HG03354 (cell line): ENCODE data around the gene DNAJC1.
"Not testable (repeated sequence)": the region's sequence is repeated elsewhere in the genome, so short reads cannot be mapped to it uniquely, and the experiment has no call there.

Experiments
- ATAC-seq: cut with Tn5 transposase; IDR thresholded peaks from one replicate; pipeline ENCODE4 v1.9.1; 2021; ENCODE audit warnings: mild to moderate bottlenecking; ENCODE audit not compliant: unreplicated experiment, poor library complexity, severe bottlenecking

DNAJC1 gene

DNA sequence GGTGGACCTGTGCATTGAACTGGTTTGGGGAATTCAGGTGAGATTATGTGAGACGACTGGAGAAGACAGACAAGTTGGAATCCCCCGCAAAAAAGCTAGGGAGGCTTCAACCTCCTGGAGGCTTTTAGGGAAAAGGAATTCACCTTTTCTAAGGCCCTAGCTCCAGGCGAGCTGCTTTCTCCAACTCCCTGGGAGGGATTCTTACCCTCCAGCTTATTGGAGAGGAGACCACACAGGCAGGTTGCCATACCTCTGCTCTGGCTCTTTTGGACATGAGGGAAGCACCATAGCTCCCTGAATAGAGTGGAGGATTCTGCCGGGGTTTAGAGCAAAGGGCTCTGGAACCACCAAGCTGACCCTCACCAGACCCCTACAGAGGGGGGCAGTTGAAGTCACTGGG is 255.7 kb downstream of the DNAJC1 start:
- no peak for ATAC-seq

- ATAC-seq, result no peak
These were observed 257.4 kb downstream of the DNAJC1 start for GRCh38 chr10:21746118-21746517.

GRCh38 chr10:21744223-21744622 is 259.3 kb downstream of the DNAJC1 start:
- no peak for ATAC-seq

- ATAC-seq, result no peak
These were observed 260.7 kb downstream of the DNAJC1 start for GRCh38 chr10:21742740-21743412.

- no peak for ATAC-seq
These were observed 262.5 kb downstream of the DNAJC1 start for GRCh38 chr10:21740989-21741388.

- no peak for ATAC-seq
These were observed 266.4 kb downstream of the DNAJC1 start for GRCh38 chr10:21737106-21737505.

DNA sequence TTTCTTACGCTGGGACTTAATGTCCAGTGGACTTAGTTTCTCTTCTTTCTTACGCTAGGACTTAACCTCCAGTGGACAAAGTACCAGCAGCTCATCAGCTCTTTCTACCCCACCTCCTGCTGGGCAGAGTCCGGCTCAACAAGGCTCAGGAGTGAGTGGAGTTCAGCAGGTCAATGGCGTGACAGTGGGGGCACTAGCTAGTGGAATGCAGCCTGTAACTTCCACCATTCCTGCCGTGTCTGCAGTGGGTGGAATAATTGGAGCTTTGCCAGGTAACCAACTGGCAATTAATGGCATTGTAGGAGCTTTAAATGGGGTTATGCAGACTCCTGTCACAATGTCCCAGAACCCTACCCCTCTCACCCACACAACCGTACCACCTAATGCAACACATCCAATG is 269.8 kb downstream of the DNAJC1 start:
- ATAC-seq, result no peak

- ATAC-seq, result peak; percentile 94
These were observed 271.3 kb downstream of the DNAJC1 start for GRCh38 chr10:21732067-21732772.

GRCh38 chr10:21728618-21729017 is 274.9 kb downstream of the DNAJC1 start:
- no peak for ATAC-seq

DNA sequence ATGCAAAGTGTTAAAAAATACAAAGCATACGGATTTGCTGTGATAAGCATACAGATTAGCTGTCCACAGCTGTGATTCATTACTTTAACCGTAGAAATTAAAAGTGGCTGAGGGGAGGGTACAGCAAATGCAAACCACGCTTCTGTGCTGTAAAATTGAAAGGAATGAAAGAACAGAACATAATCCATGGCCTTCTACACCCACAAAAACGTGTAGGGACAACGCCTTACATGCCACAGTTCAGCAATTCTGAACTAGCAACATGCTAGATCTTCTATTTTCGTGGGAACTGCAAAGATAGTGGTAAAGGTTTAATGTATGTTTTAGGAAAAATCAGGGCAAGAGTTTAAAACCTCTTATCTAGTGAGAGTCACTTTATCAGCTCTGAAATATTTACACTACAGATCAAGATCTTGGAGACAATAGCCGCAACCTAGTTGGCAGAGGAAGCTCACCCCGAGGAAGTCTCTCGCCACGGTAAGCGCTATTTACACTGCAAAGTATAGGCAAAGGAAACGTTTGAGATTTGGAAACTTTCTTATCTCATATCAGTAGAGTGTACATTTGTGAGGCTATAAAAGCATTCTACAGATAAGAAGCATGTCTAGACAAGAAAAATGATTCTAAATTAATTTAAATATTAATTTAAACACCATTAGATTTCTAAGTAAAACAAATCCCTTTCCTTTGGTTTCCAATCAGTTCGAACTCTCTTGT is 275.9 kb downstream of the DNAJC1 start:
- no peak for ATAC-seq

DNA sequence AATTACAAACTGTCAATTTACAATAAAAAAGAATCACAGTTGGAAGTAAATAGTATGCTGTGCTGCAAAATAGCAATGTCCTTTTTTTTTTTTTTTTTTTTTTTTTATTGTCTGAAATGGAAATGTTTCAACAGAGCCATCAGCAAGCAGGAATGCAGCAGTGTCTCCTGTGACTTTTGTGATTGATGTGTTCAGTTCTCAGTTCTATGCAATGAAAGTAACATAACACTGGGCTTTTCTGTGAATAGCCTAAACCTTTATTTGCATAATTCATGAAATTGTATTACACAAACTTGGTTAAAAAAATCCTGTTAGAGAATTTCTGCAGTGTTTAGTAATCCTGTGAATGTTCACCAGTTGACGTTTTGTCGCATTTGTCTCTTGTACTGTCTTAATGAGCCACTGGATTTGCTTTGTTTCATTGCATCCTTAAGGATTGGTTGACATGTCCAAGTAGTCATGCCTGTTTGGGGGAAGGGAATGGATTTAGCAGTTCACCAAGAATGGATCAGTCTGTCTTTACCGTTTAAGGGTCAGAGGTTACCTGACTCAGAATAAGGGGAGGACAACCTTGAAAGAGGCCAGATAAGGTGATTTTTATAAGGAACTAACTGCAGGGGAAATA is 276.8 kb downstream of the DNAJC1 start:
- no peak for ATAC-seq

DNA sequence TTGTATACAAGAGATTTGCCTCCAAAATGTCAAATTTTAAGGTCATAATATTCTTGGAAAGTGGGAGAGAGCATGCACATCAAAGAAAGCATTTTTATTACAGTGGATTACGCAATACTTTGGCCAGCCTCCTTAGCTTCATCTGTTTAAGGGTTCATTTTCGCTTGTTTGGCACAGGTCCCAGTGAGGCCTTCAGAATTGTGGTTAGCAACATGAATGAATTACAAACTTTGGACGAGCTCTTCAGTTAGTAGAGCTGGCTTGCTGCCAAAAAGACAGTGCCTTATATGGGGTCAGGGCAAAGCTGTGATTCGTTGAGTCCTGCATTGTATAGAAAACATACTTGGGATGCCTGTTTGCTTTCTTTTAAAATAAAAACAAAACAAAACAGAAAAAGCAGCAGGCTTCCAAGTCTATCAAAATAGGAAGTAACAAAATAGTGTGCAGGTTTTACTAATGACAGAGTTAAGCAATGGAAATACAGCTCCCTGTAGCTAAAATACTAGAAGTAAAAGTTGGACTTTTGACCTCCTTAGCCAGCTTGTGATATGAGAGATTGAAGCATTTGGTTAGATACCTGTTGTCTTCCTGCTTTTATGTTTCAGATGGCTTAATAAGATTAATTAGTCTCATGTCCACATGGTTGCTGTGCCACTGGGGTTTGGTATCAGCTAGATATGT is 278.7 kb downstream of the DNAJC1 start:
- ATAC-seq, result peak; percentile 95

GRCh38 chr10:21724020-21724589 is 279.4 kb downstream of the DNAJC1 start:
- ATAC-seq, result no peak

GRCh38 chr10:21722209-21722608 is 281.3 kb downstream of the DNAJC1 start:
- ATAC-seq, result no peak

DNA sequence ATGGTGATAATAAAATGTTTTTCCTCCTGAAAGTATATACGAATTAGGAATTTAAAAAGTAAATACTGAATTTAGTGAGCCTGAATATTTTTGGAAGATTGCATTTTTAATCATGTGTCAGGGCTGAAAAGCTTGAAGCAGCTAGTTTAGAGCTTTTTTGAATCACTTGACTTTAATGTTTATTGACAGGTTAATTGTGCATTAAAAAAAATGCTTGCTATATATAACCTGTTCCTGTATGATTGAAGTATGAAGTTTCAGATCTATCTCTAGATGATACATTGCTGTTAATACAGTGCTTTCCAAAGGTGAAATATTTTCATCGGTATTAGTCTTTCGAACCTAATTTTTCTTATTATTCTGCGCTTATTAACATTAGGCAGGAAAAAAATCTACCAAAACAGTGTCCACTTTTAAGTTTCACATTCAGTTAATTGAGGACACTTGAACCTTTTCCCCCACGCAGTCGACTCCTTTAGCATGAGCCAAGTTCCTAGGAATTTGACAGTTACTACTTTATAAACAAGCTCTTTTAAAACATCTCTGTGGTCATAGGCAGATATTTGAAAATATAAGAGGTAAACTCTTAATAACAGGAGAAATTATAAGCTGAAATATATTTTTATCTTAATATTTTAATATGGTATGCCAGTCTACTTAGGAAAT is 282.4 kb downstream of the DNAJC1 start:
- ATAC-seq, result no peak

DNA sequence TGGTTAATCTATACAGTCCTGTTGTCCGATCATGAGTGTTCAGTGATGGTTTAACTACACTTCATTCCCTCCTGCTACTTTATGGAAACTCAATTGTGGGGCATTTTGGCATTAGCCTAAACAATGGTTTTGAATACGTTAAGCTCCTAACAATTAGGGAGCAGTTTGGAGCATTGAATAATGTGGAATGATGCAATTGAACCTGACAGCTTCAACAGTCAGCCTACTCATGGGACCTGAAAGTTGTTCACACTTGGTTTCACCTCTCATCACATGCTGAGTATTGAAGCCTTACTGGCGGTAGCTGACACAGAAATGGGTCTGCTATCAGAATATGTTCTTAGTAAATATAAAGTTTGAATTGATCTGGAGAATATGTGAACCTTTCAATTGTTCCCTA is 283.4 kb downstream of the DNAJC1 start:
- ATAC-seq, result no peak

DNA sequence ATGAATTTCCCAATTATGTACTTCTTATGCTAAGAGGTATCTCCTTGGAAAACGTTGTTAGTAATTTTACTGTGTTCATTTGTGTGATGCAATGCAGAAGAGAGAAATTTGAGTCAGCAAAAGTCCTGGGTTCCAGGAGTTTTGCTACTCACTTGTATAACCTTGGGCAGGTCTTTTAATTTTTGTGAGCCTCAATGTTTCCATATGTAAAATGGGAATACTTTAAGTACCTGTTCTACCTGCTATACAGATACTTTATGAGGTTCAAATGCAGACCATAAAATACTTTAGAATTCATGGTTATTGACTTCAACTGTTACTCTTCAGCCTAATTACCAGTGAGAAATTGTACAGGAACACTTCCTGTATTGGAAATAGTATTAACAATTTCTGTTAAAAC is 284.0 kb downstream of the DNAJC1 start:
- no peak for ATAC-seq

- ATAC-seq, result not testable (repeated sequence)
These were observed 286.0 kb downstream of the DNAJC1 start for GRCh38 chr10:21717437-21718054.
